ENCODE measurements around the gene STAT5B. TPM values are rescaled to one million over a fixed set of nuclear protein-coding genes. Genes with fewer than 3 reads are reported as not detected.

The STAT5B gene
- total and polyA plus RNA-seq, 9 of the 15 experiments (the other 6 are each of a cell fraction or from before 2014, with no cell fraction given): 20.8 to 176 (median 92.4) TPM

DNA sequence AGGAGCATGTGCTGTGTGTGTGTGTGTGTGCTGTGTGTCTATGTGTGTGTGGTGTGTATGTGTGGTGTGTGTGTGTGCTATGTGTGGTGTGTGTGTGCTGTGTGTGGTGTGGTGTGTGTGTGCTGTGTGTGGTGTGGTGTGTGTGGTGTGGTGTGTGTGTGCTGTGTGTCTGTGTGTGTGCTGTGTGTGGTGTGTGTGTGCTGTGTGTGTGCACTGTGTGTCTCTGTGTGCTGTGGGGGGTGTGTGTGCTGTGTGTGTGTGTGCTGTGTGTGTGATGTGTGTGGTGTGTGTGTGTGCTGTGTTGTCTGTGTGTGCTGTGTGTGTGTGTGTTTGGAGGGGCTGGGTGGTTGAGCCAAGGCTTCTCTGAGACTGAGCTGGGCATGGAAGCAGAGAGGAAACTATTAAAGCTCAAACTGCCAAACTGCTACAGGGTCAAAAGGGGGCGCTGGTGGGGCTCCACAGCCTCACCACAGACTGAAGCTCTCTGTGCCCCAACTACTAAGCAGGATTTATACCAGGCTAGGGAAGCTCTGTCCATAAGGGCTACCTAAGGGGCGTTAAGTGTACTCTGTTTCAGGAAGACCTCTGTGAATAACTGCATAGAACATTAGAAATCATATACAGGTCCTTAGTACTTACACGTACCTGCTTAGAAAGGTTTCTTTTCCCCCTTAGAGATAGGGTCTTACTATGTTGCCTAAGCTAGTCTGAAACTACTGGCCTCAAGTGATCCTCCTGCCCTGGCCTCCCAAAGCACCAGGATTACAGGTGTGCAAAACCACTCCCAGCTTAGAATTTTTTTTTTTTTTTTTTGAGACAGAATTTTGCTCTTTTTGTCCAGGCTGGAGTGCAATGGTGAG, 54.1 kb downstream of the STAT5B start (continued):
- TF ChIP-seq HDAC1 (IDR thresholded peaks at IDR 0.05) (peak in 1 of 2 experiments; percentile 64; a peak in 2 of 4 replicates), JUND (IDR thresholded peaks at IDR 0.05; ENCODE audit: borderline replicate concordance, low read depth, low read length) (no peak), JUND (tag; IDR thresholded peaks at IDR 0.05; ENCODE audit: borderline replicate concordance, low read depth, low read length) (peak; percentile 15; the same call in 1 of the 3 replicates), PHF8 (IDR thresholded peaks at IDR 0.05; ENCODE audit: borderline replicate concordance, low read length) (no peak)
- TF ChIP-seq, protein P1, sequence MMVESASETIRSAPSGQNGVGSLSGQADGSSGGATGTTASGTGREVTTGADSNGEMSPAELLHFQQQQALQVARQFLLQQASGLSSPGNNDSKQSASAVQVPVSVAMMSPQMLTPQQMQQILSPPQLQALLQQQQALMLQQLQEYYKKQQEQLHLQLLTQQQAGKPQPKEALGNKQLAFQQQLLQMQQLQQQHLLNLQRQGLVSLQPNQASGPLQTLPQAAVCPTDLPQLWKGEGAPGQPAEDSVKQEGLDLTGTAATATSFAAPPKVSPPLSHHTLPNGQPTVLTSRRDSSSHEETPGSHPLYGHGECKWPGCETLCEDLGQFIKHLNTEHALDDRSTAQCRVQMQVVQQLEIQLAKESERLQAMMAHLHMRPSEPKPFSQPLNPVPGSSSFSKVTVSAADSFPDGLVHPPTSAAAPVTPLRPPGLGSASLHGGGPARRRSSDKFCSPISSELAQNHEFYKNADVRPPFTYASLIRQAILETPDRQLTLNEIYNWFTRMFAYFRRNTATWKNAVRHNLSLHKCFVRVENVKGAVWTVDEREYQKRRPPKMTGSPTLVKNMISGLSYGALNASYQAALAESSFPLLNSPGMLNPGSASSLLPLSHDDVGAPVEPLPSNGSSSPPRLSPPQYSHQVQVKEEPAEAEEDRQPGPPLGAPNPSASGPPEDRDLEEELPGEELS (CRISPR knock-in tag; IDR thresholded peaks at IDR 0.05; ENCODE audit: borderline replicate concordance): no peak
- TF ChIP-seq, protein P2, sequence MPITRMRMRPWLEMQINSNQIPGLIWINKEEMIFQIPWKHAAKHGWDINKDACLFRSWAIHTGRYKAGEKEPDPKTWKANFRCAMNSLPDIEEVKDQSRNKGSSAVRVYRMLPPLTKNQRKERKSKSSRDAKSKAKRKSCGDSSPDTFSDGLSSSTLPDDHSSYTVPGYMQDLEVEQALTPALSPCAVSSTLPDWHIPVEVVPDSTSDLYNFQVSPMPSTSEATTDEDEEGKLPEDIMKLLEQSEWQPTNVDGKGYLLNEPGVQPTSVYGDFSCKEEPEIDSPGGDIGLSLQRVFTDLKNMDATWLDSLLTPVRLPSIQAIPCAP (CRISPR knock-in tag; IDR thresholded peaks at IDR 0.05; ENCODE audit: borderline replicate concordance): no peak
- TF ChIP-seq, protein P3, sequence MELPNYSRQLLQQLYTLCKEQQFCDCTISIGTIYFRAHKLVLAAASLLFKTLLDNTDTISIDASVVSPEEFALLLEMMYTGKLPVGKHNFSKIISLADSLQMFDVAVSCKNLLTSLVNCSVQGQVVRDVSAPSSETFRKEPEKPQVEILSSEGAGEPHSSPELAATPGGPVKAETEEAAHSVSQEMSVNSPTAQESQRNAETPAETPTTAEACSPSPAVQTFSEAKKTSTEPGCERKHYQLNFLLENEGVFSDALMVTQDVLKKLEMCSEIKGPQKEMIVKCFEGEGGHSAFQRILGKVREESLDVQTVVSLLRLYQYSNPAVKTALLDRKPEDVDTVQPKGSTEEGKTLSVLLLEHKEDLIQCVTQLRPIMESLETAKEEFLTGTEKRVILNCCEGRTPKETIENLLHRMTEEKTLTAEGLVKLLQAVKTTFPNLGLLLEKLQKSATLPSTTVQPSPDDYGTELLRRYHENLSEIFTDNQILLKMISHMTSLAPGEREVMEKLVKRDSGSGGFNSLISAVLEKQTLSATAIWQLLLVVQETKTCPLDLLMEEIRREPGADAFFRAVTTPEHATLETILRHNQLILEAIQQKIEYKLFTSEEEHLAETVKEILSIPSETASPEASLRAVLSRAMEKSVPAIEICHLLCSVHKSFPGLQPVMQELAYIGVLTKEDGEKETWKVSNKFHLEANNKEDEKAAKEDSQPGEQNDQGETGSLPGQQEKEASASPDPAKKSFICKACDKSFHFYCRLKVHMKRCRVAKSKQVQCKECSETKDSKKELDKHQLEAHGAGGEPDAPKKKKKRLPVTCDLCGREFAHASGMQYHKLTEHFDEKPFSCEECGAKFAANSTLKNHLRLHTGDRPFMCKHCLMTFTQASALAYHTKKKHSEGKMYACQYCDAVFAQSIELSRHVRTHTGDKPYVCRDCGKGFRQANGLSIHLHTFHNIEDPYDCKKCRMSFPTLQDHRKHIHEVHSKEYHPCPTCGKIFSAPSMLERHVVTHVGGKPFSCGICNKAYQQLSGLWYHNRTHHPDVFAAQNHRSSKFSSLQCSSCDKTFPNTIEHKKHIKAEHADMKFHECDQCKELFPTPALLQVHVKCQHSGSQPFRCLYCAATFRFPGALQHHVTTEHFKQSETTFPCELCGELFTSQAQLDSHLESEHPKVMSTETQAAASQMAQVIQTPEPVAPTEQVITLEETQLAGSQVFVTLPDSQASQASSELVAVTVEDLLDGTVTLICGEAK (IDR thresholded peaks at IDR 0.05): no peak
- TF ChIP-seq, protein P3 (CRISPR knock-in tag; IDR thresholded peaks at IDR 0.05): no peak
- TF ChIP-seq, protein P4, sequence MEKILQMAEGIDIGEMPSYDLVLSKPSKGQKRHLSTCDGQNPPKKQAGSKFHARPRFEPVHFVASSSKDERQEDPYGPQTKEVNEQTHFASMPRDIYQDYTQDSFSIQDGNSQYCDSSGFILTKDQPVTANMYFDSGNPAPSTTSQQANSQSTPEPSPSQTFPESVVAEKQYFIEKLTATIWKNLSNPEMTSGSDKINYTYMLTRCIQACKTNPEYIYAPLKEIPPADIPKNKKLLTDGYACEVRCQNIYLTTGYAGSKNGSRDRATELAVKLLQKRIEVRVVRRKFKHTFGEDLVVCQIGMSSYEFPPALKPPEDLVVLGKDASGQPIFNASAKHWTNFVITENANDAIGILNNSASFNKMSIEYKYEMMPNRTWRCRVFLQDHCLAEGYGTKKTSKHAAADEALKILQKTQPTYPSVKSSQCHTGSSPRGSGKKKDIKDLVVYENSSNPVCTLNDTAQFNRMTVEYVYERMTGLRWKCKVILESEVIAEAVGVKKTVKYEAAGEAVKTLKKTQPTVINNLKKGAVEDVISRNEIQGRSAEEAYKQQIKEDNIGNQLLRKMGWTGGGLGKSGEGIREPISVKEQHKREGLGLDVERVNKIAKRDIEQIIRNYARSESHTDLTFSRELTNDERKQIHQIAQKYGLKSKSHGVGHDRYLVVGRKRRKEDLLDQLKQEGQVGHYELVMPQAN (IDR thresholded peaks at IDR 0.05; ENCODE audit: borderline replicate concordance): peak; percentile 68; the same call in 1 of the 2 replicates

All from K562 (cell line).